Measurements from ENCODE around the gene IL3RA.
"Not testable (repeated sequence)": the region's sequence is repeated elsewhere in the genome, so short reads cannot be mapped to it uniquely, and the experiment has no call there.

IL3RA gene

GRCh38 chrX:1398431-1399340, 62.1 kb downstream of the IL3RA start:
- no peak for DNase-seq (ENCODE audit: low read depth)

GRCh38 chrX:1400049-1400448, 63.5 kb downstream of the IL3RA start:
- DNase-seq (ENCODE audit: low read depth), result no peak

GRCh38 chrX:1400742-1401471, 64.3 kb downstream of the IL3RA start:
- no peak for DNase-seq (ENCODE audit: low read depth)

GRCh38 chrX:1401611-1402430, 65.2 kb downstream of the IL3RA start:
- no peak for DNase-seq (ENCODE audit: low read depth)

GRCh38 chrX:1403228-1403627, 66.6 kb downstream of the IL3RA start:
- DNase-seq (ENCODE audit: low read depth), result no peak

GRCh38 chrX:1403867-1404266, 67.3 kb downstream of the IL3RA start:
- not testable (repeated sequence) for DNase-seq (ENCODE audit: low read depth)

- not testable (repeated sequence) for DNase-seq (ENCODE audit: low read depth)
Observed at GRCh38 chrX:1405769-1406168, 69.2 kb downstream of the IL3RA start.

- no peak for DNase-seq (ENCODE audit: low read depth)
Observed at GRCh38 chrX:1407035-1407434, 70.5 kb downstream of the IL3RA start.

GRCh38 chrX:1411326-1411725, 74.7 kb downstream of the IL3RA start:
- DNase-seq (ENCODE audit: low read depth), result no peak

- DNase-seq (ENCODE audit: low read depth), result no peak
Observed at GRCh38 chrX:1412551-1413161, 76.1 kb downstream of the IL3RA start.

GRCh38 chrX:1416327-1416784, 79.8 kb downstream of the IL3RA start:
- DNase-seq (ENCODE audit: low read depth), result no peak

- no peak for DNase-seq (ENCODE audit: low read depth)
Observed at GRCh38 chrX:1416965-1417760, 80.6 kb downstream of the IL3RA start.

GRCh38 chrX:1417921-1418771, 81.6 kb downstream of the IL3RA start:
- DNase-seq (ENCODE audit: low read depth), result no peak

- no peak for DNase-seq (ENCODE audit: low read depth)
Observed at GRCh38 chrX:1418901-1419544, 82.4 kb downstream of the IL3RA start.

GRCh38 chrX:1419545-1420355, 83.2 kb downstream of the IL3RA start:
- DNase-seq (ENCODE audit: low read depth), result no peak

GRCh38 chrX:1420371-1420770, 83.8 kb downstream of the IL3RA start:
- no peak for DNase-seq (ENCODE audit: low read depth)

GRCh38 chrX:1421433-1422134, 85.0 kb downstream of the IL3RA start:
- DNase-seq (ENCODE audit: low read depth), result no peak

GRCh38 chrX:1422135-1422465, 85.5 kb downstream of the IL3RA start:
- no peak for DNase-seq (ENCODE audit: low read depth)
